Esophagus squamous epithelium (tissue), 5 donors: ENCODE measurements around the gene OXTR. TPM values are rescaled to one million over a fixed set of nuclear protein-coding genes. Genes with fewer than 3 reads are reported as not detected.

Source experiments
- DNase-seq: peaks from one replicate; lab custom pipeline; 2025; lab: John Stamatoyannopoulos, UW
- H3K27ac ChIP-seq, 4 donors: fragments of 200-600 bp; sonication (generic); one replicate each; pipeline ENCODE4 v1.5.1; 2016 to 2019; ENCODE audit warnings: mild to moderate bottlenecking in 1 of 4
- H3K27me3 ChIP-seq, 4 donors: fragments of 200-600 bp; sonication (generic); 1 replicate in 3 of 4; 2 replicates in 1 of 4; pipeline versions ENCODE4 v1.5.1 to v1.6.0; 2017 to 2021; ENCODE audit warnings: antibody characterized with exemption in 1 of 4
- H3K36me3 ChIP-seq, 3 donors: fragments of 200-600 bp; sonication (generic); one replicate each; pipeline ENCODE4 v1.5.1; 2016 to 2019
- H3K4me1 ChIP-seq, 3 donors: fragments of 200-600 bp; sonication (generic); one replicate each; pipeline ENCODE4 v1.5.1; 2017 to 2019
- H3K4me3 ChIP-seq, 4 donors: fragments of 200-600 bp; sonication (generic); 1 replicate in 3 of 4; 2 replicates in 1 of 4; pipeline ENCODE4 v1.5.1; 2016 to 2019; ENCODE audit warnings: mild to moderate bottlenecking in 2 of 4, moderate library complexity in 1 of 4
- H3K9me3 ChIP-seq, 3 donors: fragments of 200-600 bp; sonication (generic); one replicate each; pipeline ENCODE4 v1.5.1; 2016 to 2019
- POLR2A ChIP-seq, 4 donors: fragments of 450-650 bp; IDR thresholded peaks; one replicate each; pipeline ENCODE4 v1.6.1; 2017; ENCODE audit warnings: antibody characterized with exemption in 4 of 4, mild to moderate bottlenecking in 4 of 4, moderate library complexity in 3 of 4
- WGBS, 2 donors: methylation state at CpG; one replicate each; pipeline ENCODE4 v1.1.5; 2018; 5-methylcytosine and 5-hydroxymethylcytosine counted together
- intact Hi-C: fragments of 100-400 bp; cut with DNase I; formaldehyde crosslinking; loops from one replicate; pipeline ENCODE4 v1.15.0; 2022
- total RNA-seq, 4 donors: library from RNA; depleted of rRNA; stranded (reverse); fragments of >200 nt; gene quantifications; one replicate each; pipeline ENCODE4 v1.1.0, GENCODE V29; 2016
- TF ChIP-seq, protein P1 (sequence below), 6 experiments: fragments of 450-650 bp in 4 of 6; fragments of 200-600 bp in 2 of 6; sonication (generic) in 2 of 6; IDR thresholded peaks; one replicate each; pipeline ENCODE4 v1.5.1; 2016 to 2019; ENCODE audit warnings: antibody characterized with exemption in 6 of 6, mild to moderate bottlenecking in 4 of 6, moderate library complexity in 4 of 6
- donor health status: DM: yes; HTN: yes; CAD: no.

OXTR gene
- total RNA-seq, 4 donors from 2014 or later: 3.8 to 9.0 (median 6.4) TPM

DNA sequence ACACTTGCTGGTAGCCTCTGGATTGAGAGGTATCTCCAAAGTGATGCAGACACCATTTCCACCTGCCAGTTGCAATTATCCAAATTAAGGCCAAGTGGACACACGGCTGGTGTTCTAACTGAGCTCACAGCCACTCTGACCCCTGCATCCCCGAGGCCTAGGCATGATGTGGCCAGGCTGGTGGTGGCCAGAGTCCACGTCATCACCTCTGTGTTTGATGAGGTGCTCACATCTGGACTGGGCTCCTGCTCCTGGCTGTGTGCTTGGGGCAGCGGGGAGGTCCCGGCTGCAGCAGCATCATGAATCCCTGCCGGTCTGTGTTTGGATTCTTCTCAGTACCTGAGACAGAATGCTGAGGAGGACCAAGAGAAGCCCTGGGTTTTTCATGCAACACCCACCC lies 4.9 kb downstream of the OXTR start:
- no peak for DNase-seq
- WGBS, 2 donors: 92% methylated on average over 4 of the region's 6 CpGs; no CpG with 5 or more reads in 1 of the 2 donors
- Histone ChIP-seq H3K4me3 (no peak overlapping the region), H3K4me1 (peaks cover 14 to 26% (median 19%) of the 10 kb centered on the region in 3 donors), H3K27ac (no peak overlapping the region), H3K27me3 (peaks cover 5 to 50% (median 8%) of the 10 kb centered on the region in 4 donors), H3K9me3 (no peaks in the 10 kb centered on the region), H3K36me3 (no peaks in the 10 kb centered on the region)
- intact Hi-C loops: no loop called here
- no peak for TF ChIP-seq POLR2A (IDR thresholded peaks at IDR 0.05)
- TF ChIP-seq, protein P1, sequence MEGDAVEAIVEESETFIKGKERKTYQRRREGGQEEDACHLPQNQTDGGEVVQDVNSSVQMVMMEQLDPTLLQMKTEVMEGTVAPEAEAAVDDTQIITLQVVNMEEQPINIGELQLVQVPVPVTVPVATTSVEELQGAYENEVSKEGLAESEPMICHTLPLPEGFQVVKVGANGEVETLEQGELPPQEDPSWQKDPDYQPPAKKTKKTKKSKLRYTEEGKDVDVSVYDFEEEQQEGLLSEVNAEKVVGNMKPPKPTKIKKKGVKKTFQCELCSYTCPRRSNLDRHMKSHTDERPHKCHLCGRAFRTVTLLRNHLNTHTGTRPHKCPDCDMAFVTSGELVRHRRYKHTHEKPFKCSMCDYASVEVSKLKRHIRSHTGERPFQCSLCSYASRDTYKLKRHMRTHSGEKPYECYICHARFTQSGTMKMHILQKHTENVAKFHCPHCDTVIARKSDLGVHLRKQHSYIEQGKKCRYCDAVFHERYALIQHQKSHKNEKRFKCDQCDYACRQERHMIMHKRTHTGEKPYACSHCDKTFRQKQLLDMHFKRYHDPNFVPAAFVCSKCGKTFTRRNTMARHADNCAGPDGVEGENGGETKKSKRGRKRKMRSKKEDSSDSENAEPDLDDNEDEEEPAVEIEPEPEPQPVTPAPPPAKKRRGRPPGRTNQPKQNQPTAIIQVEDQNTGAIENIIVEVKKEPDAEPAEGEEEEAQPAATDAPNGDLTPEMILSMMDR (IDR thresholded peaks at IDR 0.05): no peak

DNA sequence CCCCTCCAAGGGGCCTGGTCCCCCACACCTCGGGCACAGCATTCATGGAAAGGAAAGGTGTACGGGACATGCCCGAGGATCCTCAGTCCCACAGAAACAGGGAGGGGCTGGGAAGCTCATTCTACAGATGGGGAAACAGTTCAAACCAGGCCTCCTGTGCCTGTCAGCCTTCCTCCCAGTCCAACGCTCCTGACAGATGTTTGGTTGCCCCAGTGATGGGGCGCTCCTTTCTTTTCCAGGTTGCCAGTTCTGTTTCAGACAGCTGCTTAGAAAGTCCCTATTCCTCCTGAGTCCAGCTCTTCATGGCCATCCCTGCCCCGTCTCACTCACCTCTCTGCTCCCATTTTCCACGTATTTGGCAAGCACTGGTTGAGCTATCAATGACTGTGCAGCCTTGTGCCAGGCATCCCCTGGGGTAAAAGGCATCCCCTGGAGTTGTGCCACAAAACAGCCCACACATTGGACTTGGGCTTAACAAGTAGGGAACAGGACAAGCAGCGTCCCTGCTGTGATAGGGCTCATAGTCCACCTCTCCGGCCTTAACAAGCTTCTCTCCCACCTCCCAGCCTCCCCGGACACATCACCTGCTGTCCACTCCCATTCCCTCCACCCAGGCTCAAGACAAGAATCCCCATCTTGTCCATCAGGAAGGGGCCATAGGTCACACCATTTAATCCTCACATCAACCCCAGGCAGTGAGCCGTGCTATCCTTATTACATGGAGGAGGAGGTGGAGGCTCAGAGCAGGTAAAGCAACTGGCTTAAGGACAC lies 6.6 kb downstream of the OXTR start:
- Histone ChIP-seq H3K27ac (no peak overlapping the region), H3K4me3 (no peak overlapping the region), H3K36me3 (no peaks in the 10 kb centered on the region), H3K27me3 (peaks cover 0 to 33% (median 0%) of the 10 kb centered on the region in 4 donors), H3K9me3 (no peaks in the 10 kb centered on the region), H3K4me1 (peaks cover 0 to 9% (median 5%) of the 10 kb centered on the region in 3 donors)
- intact Hi-C loops: no loop called here
- no peak for DNase-seq
- TF ChIP-seq POLR2A (IDR thresholded peaks at IDR 0.05): no peak
- TF ChIP-seq, protein P1 (IDR thresholded peaks at IDR 0.05): no peak
- 66 to 88% methylated on average over 6 to 8 of the region's 11 CpGs for WGBS, 2 donors

DNA sequence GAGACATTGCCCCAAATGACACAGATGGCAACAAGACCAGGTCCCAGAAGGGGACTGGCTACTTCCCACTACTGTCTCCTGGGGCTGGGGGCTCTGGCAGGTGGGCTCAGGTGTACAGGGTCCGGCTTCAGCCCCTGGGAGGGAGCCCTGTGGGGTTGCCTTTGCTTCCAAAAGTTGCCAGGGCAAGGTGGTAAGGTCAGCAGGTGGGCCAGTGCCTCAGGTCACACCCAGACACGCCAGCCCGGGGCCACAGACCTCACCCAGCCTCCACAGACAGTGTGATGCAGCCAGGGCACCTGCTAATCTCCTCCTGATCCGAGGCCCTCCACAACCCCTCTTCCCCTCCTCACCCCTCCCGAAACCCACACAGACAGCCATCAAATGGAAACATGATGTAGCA lies 7.5 kb downstream of the OXTR start:
- peaks cover 0 to 23% (median 0%) of the 10 kb centered on the region in 4 donors for H3K27me3 ChIP-seq
- no peak overlapping the region for H3K4me3 ChIP-seq
- H3K36me3 ChIP-seq: no peaks in the 10 kb centered on the region
- no peaks in the 10 kb centered on the region for H3K9me3 ChIP-seq
- TF ChIP-seq, protein P1 (IDR thresholded peaks at IDR 0.05): no peak
- TF ChIP-seq POLR2A (IDR thresholded peaks at IDR 0.05): no peak
- DNase-seq: no peak
- WGBS, 2 donors: 60 to 70% methylated on average over 1 to 2 of the region's 5 CpGs
- intact Hi-C loops: no loop called here
- no peaks in the 10 kb centered on the region for H3K4me1 ChIP-seq
- H3K27ac ChIP-seq: no peak overlapping the region

DNA sequence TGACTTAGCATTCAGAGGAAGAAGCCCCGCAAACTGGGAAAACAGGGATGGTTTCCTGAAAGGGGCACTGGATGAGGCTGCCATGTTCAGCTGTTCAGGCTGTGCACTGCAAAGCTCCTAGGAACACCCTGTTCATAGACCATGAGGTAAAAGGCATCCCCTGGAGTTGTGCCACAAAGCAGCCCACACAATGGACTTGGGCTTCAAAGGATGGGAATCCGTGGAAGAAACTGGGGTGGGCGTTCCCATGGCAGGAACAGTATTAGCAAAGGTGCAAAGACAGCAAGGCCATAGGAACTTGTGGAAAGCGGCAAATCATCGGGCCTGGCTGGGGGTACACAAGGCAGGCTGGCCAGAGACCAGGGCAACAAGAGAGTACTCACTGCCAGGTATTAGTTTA lies 8.9 kb downstream of the OXTR start:
- DNase-seq: no peak
- peaks cover 0 to 14% (median 0%) of the 10 kb centered on the region in 4 donors for H3K27me3 ChIP-seq
- H3K9me3 ChIP-seq: no peaks in the 10 kb centered on the region
- H3K27ac ChIP-seq: no peak overlapping the region
- 86 to 89% methylated on average over 3 to 5 of the region's 5 CpGs for WGBS, 2 donors
- no peak overlapping the region for H3K4me3 ChIP-seq
- TF ChIP-seq, protein P1 (IDR thresholded peaks at IDR 0.05): no peak
- no peak for TF ChIP-seq POLR2A (IDR thresholded peaks at IDR 0.05)
- H3K4me1 ChIP-seq: no peaks in the 10 kb centered on the region
- no peaks in the 10 kb centered on the region for H3K36me3 ChIP-seq
- intact Hi-C loops: no loop called here

DNA sequence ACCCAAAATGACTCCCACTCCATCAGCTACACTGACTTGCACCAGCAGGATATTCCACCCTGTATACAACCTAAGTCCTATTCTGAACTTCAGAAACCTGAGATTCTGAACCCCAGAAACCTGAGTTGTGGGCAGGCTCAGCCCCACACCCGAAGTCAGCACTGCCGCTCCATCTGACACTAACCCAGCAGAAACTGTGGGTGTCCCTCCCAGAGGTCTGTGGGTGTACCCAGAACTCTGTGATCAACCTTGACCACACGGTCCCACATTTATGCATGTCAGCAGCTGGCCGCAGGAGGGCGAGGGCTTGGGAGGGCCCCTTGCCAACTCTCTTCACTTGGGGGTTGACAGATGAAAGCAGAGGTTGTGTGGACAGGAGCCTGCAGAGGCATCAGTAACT lies 9.3 kb downstream of the OXTR start:
- Histone ChIP-seq H3K9me3 (no peaks in the 10 kb centered on the region), H3K27ac (no peak overlapping the region), H3K4me1 (no peaks in the 10 kb centered on the region), H3K36me3 (no peaks in the 10 kb centered on the region), H3K4me3 (no peak overlapping the region), H3K27me3 (peaks cover 0 to 14% (median 0%) of the 10 kb centered on the region in 4 donors)
- 82% methylated on average over 2 of the region's 5 CpGs; no CpG with 5 or more reads in 1 of the 2 donors for WGBS, 2 donors
- no peak for DNase-seq
- TF ChIP-seq, protein P1 (IDR thresholded peaks at IDR 0.05): no peak
- no peak for TF ChIP-seq POLR2A (IDR thresholded peaks at IDR 0.05)
- intact Hi-C loops: no loop called here
